Measurements from ENCODE around the gene KIAA0319L.

- TF ChIP-seq ZNF317 (CRISPR knock-in tag; IDR thresholded peaks at IDR 0.05; ENCODE audit: borderline replicate concordance, low read depth) = no peak
- TF ChIP-seq TCF7 (CRISPR knock-in tag; IDR thresholded peaks at IDR 0.05; ENCODE audit: low read depth) = no peak
These were observed 112.8 kb downstream of the KIAA0319L start for GRCh38 chr1:35444519-35444774.
